VCaP (cell line): ENCODE data around the gene DYNLL1.
A peak's percentile ranks its signal among the peaks of the same experiment; 100 is the strongest.

ENCODE experiments used
- H3K27ac ChIP-seq: fragments of 450-650 bp; 2 replicates; pipeline ENCODE4 v1.5.1; 2017
- CTCF ChIP-seq: fragments of 450-650 bp; conservative IDR thresholded peaks from 2 replicates; pipeline ENCODE4 v1.5.1; 2017; ENCODE audit warnings: mild to moderate bottlenecking, moderate library complexity

The DYNLL1 gene

GRCh38 chr12:120460157-120460556 lies 35.8 kb upstream of the DYNLL1 start:
- no peak for TF ChIP-seq CTCF

DNA sequence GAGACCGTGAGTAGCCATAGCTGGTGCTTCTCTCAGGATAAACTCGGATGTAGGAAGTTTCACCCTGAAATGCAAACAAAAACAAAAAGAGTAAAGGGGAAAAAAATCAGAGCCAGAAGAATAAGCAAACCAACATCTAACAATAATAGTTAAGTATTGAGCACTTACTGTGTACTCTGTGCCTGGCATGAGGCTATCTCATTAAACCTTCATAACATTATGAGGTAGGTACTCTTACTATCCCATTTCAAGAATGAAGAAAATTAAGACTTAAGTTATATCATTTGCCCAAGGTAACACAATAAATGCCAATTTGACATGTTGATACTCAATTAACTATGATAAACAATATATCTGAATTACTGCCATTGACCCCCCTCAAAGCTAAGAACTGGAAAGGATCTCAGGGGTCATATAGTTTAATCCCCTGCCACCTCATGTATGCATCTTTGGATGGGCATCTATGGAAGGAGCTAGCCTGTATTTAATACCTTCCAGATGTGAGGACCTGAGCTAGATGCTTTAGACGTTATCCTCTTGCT lies 33.7 kb upstream of the DYNLL1 start:
- no peak overlapping the region for H3K27ac ChIP-seq
- TF ChIP-seq CTCF, result no peak

More at GRCh38 chr12:120460157-120460556, 35.8 kb upstream of the DYNLL1 start:
- H3K27ac ChIP-seq, result no peak overlapping the region

GRCh38 chr12:120463712-120464111 lies 32.2 kb upstream of the DYNLL1 start:
- H3K27ac ChIP-seq, result no peak overlapping the region
- no peak for TF ChIP-seq CTCF

- TF ChIP-seq CTCF, result no peak
These were observed 30.2 kb upstream of the DYNLL1 start for GRCh38 chr12:120465756-120466155.

GRCh38 chr12:120466560-120467315 lies 29.2 kb upstream of the DYNLL1 start:
- H3K27ac ChIP-seq, result peak overlapping the region; percentile 27
- TF ChIP-seq CTCF, result peak; percentile 79

More at GRCh38 chr12:120465756-120466155, 30.2 kb upstream of the DYNLL1 start:
- no peak overlapping the region; the same call in 1 of the 2 replicates for H3K27ac ChIP-seq

DNA sequence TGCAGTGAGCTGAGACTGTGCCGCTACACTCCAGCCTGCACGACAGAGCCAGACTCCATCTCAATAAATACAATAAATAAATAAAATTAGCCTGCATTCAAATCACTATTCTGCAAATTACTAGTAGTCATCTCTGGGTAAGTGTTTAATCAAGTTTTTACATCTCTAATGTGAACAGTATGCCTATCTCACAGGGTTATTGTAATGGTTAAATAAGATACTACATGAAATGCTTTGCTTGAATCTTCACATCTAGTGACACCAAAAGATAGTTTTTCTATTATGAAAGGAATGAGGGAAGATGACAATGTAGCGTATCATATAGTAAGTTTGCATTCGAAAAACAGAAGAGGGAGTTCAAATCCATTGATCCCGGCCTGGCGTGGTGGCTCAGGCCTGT lies 28.5 kb upstream of the DYNLL1 start:
- no peak for TF ChIP-seq CTCF
- no peak overlapping the region; the same call in 1 of the 2 replicates for H3K27ac ChIP-seq

GRCh38 chr12:120468325-120468820 lies 27.5 kb upstream of the DYNLL1 start:
- peak overlapping the region; percentile 98 for H3K27ac ChIP-seq
- TF ChIP-seq CTCF, result no peak
